GM19099 (cell line): Measurements from ENCODE around the gene NFASC.

ENCODE experiments used
- POLR2A ChIP-seq: IDR thresholded peaks from 3 replicates; pipeline ENCODE4 v1.6.1; 2011; ENCODE audit warnings: low read depth; ENCODE audit not compliant: insufficient read length; ENCODE audit errors: extremely low read depth

Gene NFASC

DNA sequence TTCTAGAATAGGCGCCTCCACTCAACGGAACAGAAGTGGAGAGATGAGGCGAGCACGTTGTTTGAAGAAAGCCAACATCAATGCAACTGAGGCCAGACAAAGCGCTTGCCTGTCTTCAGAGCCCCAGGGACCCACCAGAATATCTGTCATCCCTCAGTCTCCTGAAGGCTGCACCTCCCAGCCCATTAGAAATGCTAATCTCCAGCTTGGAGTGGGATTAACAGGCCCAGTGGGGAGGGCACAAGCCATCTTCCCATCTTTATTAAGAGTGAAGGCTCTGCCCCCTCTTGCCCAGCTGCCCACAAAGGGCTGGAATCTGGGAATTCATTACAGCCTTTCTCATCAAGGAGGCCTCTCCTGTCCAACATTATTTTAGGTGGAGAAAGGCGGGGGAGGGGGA lies 155.5 kb downstream of the NFASC start:
- TF ChIP-seq POLR2A = no peak

DNA sequence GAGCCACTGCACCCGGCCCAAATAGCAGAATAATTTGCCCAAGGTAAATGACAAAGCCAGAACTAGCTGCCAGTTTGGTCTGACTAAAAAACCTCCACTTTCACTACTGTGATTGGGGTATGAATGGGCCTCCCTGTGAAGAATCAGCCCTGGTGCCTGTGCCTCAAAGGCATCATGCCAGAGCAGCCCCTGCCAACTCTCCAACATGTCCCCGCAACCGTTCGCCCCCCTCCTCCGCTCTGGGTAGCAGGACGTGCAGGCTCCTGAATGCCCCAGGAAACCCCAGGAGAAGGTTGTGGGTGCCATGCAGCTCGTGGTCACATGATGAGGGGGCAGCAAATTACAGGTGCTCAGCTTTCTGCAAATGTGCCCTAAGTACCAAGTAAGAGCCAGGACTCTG lies 157.7 kb downstream of the NFASC start:
- TF ChIP-seq POLR2A = no peak

DNA sequence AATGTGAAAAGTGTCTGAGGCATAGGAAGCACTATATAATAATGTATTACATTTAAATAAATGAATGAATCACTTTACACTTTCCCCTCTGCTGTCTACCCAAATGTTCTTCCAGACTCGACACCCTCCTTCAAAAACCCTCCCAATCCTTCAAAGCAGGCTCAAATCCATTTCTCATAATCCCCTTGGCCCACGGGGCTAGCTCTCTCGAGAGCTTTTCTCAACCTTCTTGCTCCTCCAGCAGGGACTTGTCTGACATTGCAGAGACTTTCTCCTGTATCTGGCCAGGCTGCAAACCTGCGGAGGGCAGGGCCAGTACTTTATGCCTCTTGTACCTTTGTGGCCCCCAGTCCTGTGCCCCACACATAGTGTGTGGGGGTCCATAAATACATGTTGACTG lies 158.3 kb downstream of the NFASC start:
- TF ChIP-seq POLR2A = no peak

DNA sequence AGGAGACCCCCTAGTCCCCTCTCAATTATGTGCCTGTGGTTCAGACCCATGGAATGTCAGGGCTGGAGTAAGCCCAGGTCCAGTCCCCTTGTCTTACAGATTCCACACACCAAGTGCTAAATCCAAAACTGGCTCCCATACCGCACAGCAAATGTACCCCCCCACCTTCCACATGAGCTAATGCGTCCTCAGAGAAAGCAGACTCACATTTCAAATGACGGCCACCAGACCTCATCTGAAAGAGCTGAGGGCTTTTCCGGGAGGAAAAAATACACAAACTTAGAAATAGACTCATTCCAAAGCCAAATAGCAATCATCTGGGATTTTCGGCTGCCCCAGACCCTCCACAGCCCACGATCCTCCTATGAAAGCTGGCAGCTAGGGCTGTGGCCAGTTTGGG lies 159.6 kb downstream of the NFASC start:
- no peak for TF ChIP-seq POLR2A

DNA sequence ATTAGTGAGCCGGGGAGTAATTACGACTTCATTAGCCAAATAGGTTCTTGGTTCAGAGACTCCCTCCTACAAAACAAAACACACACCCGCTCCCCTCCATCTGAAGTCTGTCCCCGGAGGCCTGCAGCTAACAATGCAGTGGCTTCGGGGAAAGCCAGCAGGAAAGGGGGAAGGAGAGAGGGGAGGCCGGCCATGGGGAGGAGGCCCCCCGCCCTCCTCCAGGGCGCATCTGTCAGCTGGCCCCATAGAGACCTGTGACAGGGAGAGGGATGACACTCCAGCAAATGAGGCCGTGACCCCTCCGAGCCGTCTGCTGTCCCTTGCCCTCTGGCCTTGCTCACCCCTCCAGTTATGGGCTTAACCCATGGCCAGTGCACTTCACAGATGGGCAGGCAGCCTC lies 160.2 kb downstream of the NFASC start:
- no peak for TF ChIP-seq POLR2A

DNA sequence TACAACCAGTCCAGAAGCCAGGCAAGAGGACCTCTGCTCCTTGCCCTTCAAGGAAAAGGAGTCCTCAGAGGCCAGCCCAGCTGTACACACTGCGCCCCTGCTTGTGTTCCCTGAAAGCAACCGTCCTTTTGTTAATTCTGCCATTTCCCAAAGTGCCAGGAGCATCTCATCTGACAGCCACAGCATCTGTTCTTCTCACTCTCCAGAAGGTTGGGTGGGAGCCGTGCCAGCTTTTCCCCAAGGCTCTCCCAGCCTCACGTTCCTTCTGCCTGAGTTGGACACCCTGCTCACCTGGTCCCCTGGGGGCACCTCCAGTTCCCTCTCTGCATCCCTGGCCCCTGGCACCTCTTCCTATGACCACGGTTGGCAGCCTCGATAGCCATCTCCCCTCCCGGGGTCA lies 161.8 kb downstream of the NFASC start:
- no peak for TF ChIP-seq POLR2A

DNA sequence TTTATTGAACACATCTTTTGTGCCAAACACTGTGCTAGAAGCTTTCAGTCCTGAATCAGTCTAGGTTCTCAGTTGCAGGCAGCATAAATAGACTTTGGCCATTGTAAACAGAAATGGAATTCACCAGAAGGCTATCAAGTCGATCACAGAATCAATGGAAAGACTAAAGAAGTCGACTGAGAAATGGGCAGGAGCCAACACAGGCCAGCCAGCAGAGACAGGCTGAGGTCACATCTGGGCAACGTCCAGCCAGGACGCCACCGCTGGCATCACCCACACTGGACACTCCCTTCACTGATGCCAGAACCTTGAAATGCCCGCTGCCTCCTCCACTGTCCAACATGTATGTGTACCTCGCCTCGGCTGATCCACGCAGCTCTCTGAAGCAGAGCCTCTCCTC lies 166.9 kb downstream of the NFASC start:
- TF ChIP-seq POLR2A = no peak

DNA sequence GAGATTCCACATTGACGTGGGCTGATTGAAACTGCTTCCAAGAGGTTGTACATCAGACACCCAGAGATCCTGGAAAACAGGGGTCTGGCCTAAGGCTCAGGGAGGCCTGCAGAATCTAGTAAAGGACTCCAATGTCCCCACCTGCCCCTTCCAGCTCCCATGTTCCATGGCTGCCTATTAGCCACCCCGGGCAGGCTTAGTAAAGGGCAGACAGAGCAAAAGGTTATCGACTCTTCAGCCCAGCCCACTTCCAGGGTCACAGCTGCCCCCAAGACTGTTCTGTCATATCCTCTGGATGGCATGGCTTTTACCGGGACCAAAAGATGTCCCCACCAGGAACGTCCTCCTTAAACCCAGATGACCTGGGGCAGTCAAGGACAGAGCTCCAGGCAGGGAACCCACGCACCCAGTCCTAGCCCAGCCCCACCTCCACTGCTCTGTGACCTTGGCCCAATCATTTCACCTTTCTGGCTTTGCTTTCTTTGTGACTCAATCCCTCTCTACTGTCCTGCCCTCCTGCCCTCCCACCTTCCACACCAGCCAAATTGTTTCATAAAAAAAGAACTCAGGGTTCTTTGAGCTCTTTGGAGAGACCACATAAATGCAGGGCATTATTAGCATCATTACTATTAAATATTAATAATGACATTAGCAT lies 167.6 kb downstream of the NFASC start:
- no peak for TF ChIP-seq POLR2A

DNA sequence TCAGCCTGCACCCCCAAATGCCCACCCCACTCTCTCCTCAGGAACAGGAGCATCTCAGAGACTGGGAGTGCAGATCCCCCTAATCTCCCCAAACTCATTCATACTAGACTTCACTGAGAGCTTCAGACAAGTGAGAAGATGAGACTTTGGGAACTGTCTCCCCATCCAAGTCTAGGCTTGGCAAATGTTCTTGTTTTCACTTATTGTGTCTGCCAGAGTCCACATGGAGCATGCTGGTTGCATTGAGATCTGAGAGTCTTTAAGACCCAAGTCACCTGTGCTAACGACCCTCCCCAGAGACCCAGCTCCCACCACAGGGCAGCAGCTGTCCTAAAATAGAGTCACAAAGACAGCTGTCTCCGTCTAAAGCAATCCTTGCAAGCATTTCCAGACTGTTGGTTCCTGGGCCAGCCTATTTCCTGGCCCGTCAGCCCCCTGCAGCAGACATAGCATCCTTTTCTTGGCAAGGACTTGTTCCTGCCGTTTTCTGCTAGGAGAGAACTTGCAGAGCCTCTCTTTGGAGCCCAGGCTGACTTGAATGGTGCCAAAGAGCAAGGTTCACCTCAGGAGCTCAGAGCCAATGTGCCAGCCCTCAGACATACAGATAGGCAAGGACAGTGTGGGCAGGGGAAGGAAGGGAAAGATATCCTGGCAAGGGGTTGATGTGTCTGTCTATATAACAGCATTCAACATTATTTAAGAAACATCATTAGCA lies 170.5 kb downstream of the NFASC start:
- TF ChIP-seq POLR2A = no peak

DNA sequence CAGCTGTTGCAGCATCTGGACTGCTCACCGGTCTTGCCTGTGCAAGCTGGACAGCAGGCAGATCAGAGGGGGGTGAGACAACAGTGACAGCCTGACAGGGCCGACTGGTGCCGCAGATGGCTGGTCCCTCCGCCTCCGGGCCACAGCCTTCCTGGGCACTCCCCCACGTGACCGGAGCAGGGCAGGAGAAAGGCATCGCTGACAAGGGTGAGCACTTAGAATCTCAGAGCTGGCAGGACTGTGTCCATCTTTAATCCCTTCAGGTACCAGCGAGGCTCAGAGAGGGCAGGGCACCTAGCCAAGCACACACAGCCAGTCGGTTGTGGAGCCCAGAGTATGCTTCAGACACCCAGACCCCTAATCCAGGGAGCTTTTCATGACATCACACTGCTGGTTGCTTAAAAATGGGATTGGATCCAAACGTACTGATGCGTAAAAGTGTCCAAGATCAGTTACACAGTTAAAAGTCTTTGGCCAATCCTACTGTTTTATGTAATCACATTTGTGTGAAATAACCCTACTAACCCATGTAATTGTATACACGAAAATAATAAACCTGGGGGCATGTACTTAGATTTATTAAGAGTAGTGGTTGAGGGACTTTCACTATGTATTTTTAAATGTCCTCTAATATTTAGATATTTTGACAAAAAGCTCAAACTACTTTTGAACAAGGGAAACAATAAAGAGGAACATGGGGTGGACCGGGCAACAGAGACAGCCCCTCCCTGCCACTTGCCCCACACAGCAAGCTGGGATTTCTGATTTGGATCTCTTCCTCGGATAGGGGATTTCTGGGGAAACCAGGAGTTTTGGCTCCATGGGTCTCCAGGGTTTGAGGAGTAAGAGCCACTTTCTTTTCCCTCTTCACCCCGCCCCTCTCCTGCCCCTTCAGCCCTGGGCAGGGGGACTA lies 171.6 kb downstream of the NFASC start:
- TF ChIP-seq POLR2A = no peak

DNA sequence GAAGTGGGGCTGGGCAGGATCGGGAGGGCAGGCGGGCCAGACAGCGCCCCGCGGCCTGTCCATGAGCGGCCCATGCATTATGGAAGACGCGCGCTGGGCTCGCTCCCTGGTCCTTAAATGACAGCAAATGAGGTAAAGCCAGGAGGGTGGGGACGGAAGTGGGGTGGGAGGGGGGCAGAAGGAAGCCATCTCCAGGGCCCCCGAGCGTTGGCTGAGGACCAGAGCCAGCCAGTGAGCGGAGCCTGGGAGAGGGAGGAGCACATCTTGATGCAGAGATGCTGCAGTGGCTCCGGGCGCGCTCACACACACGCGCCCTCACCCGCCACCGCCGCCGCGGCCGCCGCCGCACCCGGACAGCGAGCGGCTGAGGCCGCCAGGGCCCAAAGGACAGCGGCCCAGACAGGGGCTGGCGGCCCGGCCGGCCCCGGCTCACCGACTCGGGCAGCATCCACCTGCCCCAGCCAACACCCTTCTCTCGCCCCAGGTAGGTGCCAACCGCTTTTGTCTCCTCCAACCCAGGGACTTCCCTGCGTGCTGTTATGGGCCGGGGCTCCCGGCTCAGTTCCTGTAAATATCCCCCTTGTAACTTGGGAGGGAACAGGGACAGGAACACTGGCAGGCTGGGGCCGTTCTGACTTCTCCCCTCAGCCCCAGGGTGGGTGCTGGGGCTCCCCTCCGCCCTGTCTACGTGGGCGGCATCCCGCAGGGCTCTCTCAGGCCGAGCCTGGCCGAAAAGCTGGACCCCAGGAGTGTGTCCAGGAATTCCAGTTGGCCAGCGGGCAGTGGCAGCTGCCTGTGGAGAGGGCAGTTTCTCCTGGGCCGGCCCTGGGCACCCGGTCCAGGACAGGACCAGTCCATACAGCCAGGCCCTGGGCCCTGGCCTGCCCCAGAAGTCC lies 172.5 kb downstream of the NFASC start, which contains the start of gene CNTN2:
CNTN2 (plus strand) TSS at position 302 of the 896 bp plus-strand sequence. CDS start 9,974 bp downstream, outside the sequence.
- TF ChIP-seq POLR2A = no peak

DNA sequence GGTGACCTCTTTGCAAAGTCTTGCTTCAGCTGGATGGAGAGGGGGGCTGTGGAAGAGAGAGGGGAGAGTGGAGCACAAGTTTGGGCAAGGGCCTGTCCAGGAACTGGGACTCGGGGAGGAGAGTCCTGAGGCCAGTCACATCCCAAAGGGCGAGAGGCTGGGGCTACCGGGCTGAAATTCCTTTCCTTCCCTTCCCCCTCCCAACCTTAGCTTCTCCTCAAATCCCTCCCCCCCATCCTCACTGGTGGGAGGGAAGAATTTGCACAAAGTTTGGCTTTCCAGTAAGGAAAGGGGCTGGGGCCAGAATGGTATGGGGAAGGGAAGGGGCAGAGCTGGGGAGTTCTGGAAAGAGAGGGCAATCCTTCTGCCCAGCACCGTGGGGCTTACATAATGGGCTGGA lies 173.2 kb downstream of the NFASC start:
- no peak for TF ChIP-seq POLR2A

DNA sequence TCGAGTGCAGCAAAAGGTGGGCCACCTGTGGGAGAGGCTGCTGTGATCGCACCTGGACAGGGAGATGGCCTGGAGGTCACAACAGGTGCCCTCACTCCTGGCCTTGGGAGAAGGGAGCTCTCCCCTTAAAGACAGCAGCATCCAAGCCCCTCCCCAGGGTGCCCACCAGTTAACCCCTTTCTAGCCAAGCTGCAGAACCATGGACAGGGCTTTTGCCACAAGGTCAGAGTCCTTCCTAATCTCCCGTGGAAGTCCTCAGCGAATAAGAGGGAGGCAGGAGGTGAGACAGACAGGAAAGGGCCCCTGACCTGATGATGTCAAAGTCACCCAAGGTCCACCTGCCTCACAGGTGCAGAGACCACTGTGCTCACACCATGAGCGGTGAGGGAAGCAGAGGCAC lies 174.1 kb downstream of the NFASC start:
- TF ChIP-seq POLR2A = no peak

DNA sequence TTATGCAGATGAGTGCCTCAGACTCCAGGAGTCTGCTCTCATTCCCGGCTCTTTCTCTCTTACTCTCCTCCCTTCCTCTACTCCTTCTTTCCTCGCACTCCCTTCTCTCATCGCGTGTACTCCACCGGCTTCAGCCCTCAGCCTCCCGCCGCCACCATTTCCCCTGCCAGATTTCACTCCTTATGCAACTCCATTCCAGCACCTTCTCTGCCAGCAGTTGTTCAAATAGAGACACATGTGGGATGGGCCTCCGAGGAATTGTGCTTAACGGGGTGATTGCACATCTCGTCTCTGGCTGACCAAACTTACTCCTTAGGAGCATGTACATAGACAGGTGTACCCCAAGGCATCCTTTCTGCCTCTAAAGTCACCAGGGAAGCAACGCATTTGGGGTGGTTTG lies 174.5 kb downstream of the NFASC start:
- TF ChIP-seq POLR2A = no peak
